Measurements from ENCODE around the gene ALOX12B.

GRCh38 chr17:8118769-8119580, 31.5 kb upstream of the ALOX12B start:
- TF ChIP-seq CTCF (IDR thresholded peaks at IDR 0.05; ENCODE audit: insufficient read depth, low read length, poor library complexity, severe bottlenecking) (peak; percentile 93), EZH2phosphoT487 (conservative IDR thresholded peaks at IDR 0.05; ENCODE audit: low read length) (no peak)
